ENCODE results near the gene MEMO1.
"Not testable (repeated sequence)": the region's sequence is repeated elsewhere in the genome, so short reads cannot be mapped to it uniquely, and the experiment has no call there.

- not testable (repeated sequence) for TF ChIP-seq ZNF274 (IDR thresholded peaks at IDR 0.05; ENCODE audit: low read depth, low read length); POLR2A (IDR thresholded peaks at IDR 0.05; ENCODE audit: borderline replicate concordance, extremely low read depth, insufficient read depth, insufficient read length); REST (IDR thresholded peaks at IDR 0.05; ENCODE audit: low read depth); ELF1 (IDR thresholded peaks at IDR 0.05; ENCODE audit: borderline replicate concordance, low read depth); POLR2AphosphoS5 (IDR thresholded peaks at IDR 0.05; ENCODE audit: low read depth, low read length); CTCF (IDR thresholded peaks at IDR 0.05 in 2 of 3, conservative IDR thresholded peaks at IDR 0.05 in 1 of 3; ENCODE audit: borderline replicate concordance in 1 of 3, insufficient read depth in 1 of 3, low read depth in 2 of 3, low read length in 2 of 3); EZH2phosphoT487 (IDR thresholded peaks at IDR 0.05; ENCODE audit: borderline replicate concordance); YY1 (IDR thresholded peaks at IDR 0.05; ENCODE audit: extremely low read depth, insufficient replicate concordance, low read depth, low read length)
These were observed 168.7 kb downstream of the MEMO1 start for GRCh38 chr2:31842150-31842549.

Data from HCT116 (cell line).